HEK293 (cell line): Measurements from ENCODE around the gene RBM4.

Experiments used
- SALL2 ChIP-seq: fragments of 450-650 bp; formaldehyde crosslinking; IDR thresholded peaks from 2 replicates; pipeline ENCODE4 v1.5.0; 2017; ENCODE audit warnings: missing biosample characterization, mild to moderate bottlenecking, missing genetic modification characterization, borderline replicate concordance
- ZBTB1 ChIP-seq: fragments of 450-650 bp; formaldehyde crosslinking; IDR thresholded peaks from 2 replicates; pipeline ENCODE4 v1.5.1; 2016; ENCODE audit warnings: missing biosample characterization, missing genetic modification characterization
- ZNF677 ChIP-seq: fragments of 450-650 bp; IDR thresholded peaks from 2 replicates; pipeline ENCODE4 v1.5.0; 2018; ENCODE audit warnings: missing biosample characterization, mild to moderate bottlenecking, missing genetic modification characterization, moderate library complexity
- ZNF768 ChIP-seq: fragments of 450-650 bp; formaldehyde crosslinking; IDR thresholded peaks from 2 replicates; pipeline ENCODE4 v1.5.1; 2018; ENCODE audit warnings: missing biosample characterization, mild to moderate bottlenecking, missing genetic modification characterization
- TF ChIP-seq, protein P1 (sequence below): fragments of 450-650 bp; formaldehyde crosslinking; IDR thresholded peaks from 2 replicates; pipeline ENCODE4 v1.5.1; 2016; ENCODE audit warnings: missing biosample characterization, missing genetic modification characterization

DNA sequence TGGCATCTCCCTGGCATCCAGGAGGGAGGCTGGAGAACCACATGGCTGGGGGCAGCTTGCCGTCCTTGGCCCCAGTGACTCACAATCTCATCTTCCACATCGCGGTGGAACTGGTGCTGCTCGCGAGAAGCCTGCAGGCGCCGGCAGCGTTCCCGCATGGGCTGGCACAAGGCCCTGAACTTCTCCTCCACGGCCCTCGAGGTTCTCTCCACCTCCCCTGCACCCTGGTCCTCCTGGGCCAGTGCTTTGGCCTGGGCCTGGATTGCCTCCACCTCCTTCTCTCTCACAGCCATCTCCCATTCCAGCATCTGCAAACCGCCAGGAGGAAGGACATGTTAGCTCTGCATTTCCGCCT lies 55.5 kb downstream of the RBM4 start:
- TF ChIP-seq, protein P1, sequence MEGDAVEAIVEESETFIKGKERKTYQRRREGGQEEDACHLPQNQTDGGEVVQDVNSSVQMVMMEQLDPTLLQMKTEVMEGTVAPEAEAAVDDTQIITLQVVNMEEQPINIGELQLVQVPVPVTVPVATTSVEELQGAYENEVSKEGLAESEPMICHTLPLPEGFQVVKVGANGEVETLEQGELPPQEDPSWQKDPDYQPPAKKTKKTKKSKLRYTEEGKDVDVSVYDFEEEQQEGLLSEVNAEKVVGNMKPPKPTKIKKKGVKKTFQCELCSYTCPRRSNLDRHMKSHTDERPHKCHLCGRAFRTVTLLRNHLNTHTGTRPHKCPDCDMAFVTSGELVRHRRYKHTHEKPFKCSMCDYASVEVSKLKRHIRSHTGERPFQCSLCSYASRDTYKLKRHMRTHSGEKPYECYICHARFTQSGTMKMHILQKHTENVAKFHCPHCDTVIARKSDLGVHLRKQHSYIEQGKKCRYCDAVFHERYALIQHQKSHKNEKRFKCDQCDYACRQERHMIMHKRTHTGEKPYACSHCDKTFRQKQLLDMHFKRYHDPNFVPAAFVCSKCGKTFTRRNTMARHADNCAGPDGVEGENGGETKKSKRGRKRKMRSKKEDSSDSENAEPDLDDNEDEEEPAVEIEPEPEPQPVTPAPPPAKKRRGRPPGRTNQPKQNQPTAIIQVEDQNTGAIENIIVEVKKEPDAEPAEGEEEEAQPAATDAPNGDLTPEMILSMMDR (tag by site-specific recombination), result no peak
- TF ChIP-seq ZBTB1 (tag by site-specific recombination), result no peak
- no peak for TF ChIP-seq SALL2 (tag by site-specific recombination)
- TF ChIP-seq ZNF677 (tag by site-specific recombination), result no peak
- TF ChIP-seq ZNF768 (tag by site-specific recombination), result no peak
